Measurements from ENCODE around the gene LDLRAD2. TPM values are rescaled to one million over a fixed set of nuclear protein-coding genes. Genes with fewer than 3 reads are reported as not detected.
A peak's percentile ranks its signal among the peaks of the same experiment; 100 is the strongest.

LDLRAD2 gene
- total and polyA plus RNA-seq, 5 experiments from 2014 or later, result not detected

DNA sequence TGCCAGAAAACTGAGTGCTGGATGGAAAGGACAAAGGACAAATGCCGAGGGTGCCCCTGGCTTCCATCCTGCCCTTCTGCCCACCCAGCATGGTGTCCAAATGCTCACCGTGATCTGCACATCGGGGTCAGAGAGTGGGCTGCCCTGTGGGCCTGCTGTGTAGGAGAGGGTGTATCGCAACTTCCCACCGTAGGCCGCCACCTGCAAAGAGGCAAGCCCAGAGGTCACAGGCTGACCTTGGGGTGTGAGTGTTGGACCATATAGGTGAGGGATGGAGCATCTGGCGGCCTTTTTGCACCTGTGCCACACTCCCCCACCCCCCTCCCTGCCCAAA lies 53.5 kb downstream of the LDLRAD2 start:
- H3K4me3 Mint-ChIP-seq, result no peak overlapping the region
- no peak overlapping the region for H3K27ac Mint-ChIP-seq

DNA sequence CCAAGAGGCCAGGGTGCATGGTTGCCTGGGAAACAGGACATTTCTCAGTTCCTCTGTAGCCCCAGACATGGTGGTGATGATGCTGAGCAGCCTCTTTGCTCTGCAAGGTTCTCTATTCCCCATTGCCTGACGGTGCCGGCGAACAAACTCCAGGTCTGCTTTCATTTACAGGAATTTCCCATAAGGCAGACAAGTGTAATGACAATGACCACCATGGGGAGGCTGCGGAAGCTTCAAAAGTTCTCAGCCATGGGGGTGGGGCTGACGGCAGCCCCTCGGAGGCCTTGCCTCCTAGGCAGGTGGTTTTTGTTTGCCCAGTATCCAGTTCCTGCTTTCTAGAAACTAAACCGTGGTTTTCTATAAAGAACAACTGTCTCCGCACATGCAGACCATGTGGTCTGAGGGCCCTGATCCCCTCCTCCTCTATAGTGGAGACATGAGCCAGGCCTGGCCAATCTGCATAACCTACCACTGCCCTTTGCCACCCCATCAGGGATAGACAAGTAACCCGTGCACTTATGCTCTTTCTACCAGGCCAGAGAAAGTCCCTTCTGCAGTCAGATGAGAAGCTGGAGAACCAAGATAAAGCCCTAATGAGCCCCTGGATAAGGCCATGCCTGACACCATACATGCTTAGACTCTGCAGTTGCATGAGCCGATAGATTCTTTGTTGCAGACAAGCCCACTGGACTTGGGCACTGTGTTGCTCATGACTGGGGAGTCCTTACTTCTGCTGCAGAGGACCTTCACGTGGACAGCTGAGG lies 54.1 kb downstream of the LDLRAD2 start:
- no peak for DNase-seq
- POLR2A ChIA-PET, result no interaction called here
- no peaks in the 10 kb centered on the region for H3K27me3 Mint-ChIP-seq
- H3K36me3 Mint-ChIP-seq, result peaks cover 0 to 11% (median 5%) of the 10 kb centered on the region in 3 donors
- H3K27ac Mint-ChIP-seq, result peak overlapping the region in 4 of 10 donors; percentile 15 to 40 (median 33)
- H3K4me3 Mint-ChIP-seq, result no peak overlapping the region
- peaks cover 0 to 12% (median 1%) of the 10 kb centered on the region in 4 donors for H3K4me1 Mint-ChIP-seq
- no peak for ATAC-seq
- H3K9me3 Mint-ChIP-seq, result no peaks in the 10 kb centered on the region

More for the DNA sequence above, 53.5 kb downstream of the LDLRAD2 start:
- H3K4me1 Mint-ChIP-seq, result peaks cover 0 to 12% (median 1%) of the 10 kb centered on the region in 4 donors
- POLR2A ChIA-PET, result no interaction called here
- H3K36me3 Mint-ChIP-seq, result peaks cover 0 to 16% (median 5%) of the 10 kb centered on the region in 3 donors
- no peaks in the 10 kb centered on the region for H3K27me3 Mint-ChIP-seq
- DNase-seq, result no peak
- no peaks in the 10 kb centered on the region for H3K9me3 Mint-ChIP-seq
- ATAC-seq, result no peak

- ATAC-seq, result no peak
These were observed 54.6 kb downstream of the LDLRAD2 start for GRCh38 chr1:21866707-21867043.

DNA sequence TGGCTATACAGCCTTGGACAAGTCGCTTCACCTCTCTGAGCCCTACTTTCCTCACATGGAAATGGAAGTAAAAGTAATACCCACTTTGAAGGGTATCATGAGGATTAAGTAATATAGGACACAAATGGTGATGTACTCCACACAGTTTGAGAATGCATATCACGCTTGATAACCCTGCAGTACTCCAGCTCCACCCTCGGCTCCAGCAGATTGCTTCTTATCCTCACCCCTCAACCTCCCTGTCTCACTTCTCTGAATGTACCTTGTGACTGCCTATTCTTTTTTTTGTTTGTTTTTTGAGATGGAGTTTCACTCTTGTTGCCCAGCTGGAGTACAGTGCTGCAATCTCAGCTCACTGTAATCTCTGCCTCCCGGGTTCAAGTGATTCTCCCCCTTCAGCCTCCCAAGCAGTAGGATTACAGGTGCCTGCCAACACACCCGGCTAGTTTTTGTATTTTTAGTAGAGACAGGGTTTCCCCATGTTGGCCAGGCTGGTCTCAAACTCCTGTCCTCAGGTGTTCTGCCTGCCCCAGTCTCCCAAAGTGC lies 55.5 kb downstream of the LDLRAD2 start:
- no peaks in the 10 kb centered on the region for H3K27me3 Mint-ChIP-seq
- no peaks in the 10 kb centered on the region for H3K9me3 Mint-ChIP-seq
- DNase-seq, result no peak
- H3K4me3 Mint-ChIP-seq, result no peak overlapping the region
- H3K36me3 Mint-ChIP-seq, result peaks cover 0 to 2% (median 0%) of the 10 kb centered on the region in 3 donors
- peaks cover 0 to 12% (median 4%) of the 10 kb centered on the region in 4 donors for H3K4me1 Mint-ChIP-seq
- peak overlapping the region in 1 of 10 donors; percentile 85 for H3K27ac Mint-ChIP-seq
- no peak for ATAC-seq
- POLR2A ChIA-PET, result no interaction called here

More at GRCh38 chr1:21866707-21867043, 54.6 kb downstream of the LDLRAD2 start:
- Mint-ChIP-seq H3K36me3 (peaks cover 0 to 6% (median 5%) of the 10 kb centered on the region in 3 donors), H3K27ac (peak overlapping the region in 2 of 10 donors; percentile 32 to 40), H3K9me3 (no peaks in the 10 kb centered on the region), H3K4me1 (peaks cover 0 to 12% (median 1%) of the 10 kb centered on the region in 4 donors), H3K4me3 (no peak overlapping the region), H3K27me3 (no peaks in the 10 kb centered on the region)
- DNase-seq, result no peak
- POLR2A ChIA-PET, result no interaction called here

DNA sequence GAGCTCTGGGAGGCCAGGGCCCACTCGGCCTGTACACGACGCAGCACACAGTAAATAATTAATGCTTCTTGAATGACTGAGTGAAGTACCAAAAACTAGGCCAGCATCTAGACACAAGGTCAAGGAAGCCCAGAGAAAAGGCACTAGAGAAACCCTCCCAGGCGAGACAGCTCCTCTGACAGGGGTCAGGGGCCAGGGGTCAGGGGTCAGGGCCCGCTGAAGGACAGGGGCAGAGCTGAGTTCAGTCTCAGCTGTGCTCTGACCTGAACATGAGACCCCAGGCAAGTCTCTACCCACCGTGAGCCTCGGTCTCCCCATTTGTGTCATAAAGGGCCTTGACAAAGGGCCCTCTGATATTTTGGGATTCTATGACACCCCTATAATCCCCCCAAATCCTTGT lies 56.4 kb downstream of the LDLRAD2 start:
- POLR2A ChIA-PET, result no interaction called here
- Mint-ChIP-seq H3K9me3 (no peaks in the 10 kb centered on the region), H3K27me3 (no peaks in the 10 kb centered on the region), H3K27ac (peak overlapping the region in 1 of 10 donors; percentile 4), H3K36me3 (peaks cover 0 to 2% (median 0%) of the 10 kb centered on the region in 3 donors), H3K4me3 (no peak overlapping the region), H3K4me1 (peaks cover 0 to 12% (median 4%) of the 10 kb centered on the region in 4 donors)
- ATAC-seq (no peak), DNase-seq (no peak)

- DNase-seq, result no peak
- POLR2A ChIA-PET, result no interaction called here
- H3K27ac Mint-ChIP-seq, result peak overlapping the region in 1 of 10 donors; percentile 79
- peaks cover 0 to 2% (median 0%) of the 10 kb centered on the region in 3 donors for H3K36me3 Mint-ChIP-seq
- H3K9me3 Mint-ChIP-seq, result no peaks in the 10 kb centered on the region
- H3K4me3 Mint-ChIP-seq, result no peak overlapping the region
- no peaks in the 10 kb centered on the region for H3K27me3 Mint-ChIP-seq
- no peak for ATAC-seq
- peaks cover 0 to 12% (median 4%) of the 10 kb centered on the region in 4 donors for H3K4me1 Mint-ChIP-seq
These were observed 56.9 kb downstream of the LDLRAD2 start for GRCh38 chr1:21868941-21869454.

DNA sequence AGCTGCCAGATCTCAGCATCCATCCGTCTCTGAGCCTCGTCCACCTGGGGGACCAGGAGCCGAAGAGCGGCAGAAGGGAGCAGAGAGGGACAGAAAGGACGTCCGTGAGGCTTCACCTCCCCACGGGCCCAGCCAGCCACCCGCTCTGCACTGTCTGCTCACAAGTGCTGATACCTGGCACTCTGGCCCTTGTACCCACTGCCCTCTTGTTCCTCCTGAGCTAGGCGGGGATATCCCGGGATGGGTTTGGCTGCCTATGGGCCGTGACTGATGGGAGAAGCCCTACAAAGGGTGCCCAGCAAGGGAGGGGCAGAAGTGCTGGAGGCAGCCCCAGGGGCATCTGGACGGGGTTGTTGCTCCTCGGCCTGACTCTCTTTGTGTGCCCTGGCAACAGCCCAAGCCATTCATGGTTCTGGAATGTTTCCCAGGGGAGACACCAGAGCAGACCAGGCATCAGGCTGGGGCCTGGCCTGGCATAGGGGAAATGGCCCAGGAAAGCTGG lies 57.6 kb downstream of the LDLRAD2 start:
- no peak for ATAC-seq
- no peaks in the 10 kb centered on the region for H3K27me3 Mint-ChIP-seq
- H3K27ac Mint-ChIP-seq, result no peak overlapping the region
- POLR2A ChIA-PET, result no interaction called here
- H3K36me3 Mint-ChIP-seq, result peaks cover 0 to 2% (median 0%) of the 10 kb centered on the region in 3 donors
- H3K4me3 Mint-ChIP-seq, result no peak overlapping the region
- no peaks in the 10 kb centered on the region for H3K9me3 Mint-ChIP-seq
- no peak for DNase-seq
- H3K4me1 Mint-ChIP-seq, result peaks cover 0 to 12% (median 4%) of the 10 kb centered on the region in 4 donors

DNA sequence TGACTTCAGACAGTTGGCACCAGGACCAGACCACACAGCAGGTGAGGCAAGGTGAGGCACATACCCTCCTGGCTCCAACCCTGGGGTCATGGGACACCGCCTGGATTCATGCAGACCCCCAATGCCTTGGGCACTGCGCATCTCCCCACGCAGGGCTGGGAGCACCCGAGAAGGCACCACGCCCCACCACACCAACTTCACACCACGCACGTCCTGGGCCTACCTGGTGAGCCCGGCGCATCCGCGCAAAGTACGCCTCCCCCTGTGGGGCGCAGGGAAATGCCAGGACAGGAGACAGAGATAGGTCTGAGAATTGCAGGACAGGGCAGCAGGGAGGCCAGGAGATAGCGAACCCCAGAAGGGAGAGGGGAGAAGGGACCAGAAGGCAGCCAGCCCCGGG lies 58.5 kb downstream of the LDLRAD2 start:
- DNase-seq, result no peak
- Mint-ChIP-seq H3K27ac (no peak overlapping the region), H3K9me3 (no peaks in the 10 kb centered on the region), H3K4me1 (peaks cover 0 to 12% (median 4%) of the 10 kb centered on the region in 4 donors), H3K4me3 (no peak overlapping the region), H3K27me3 (no peaks in the 10 kb centered on the region), H3K36me3 (peaks cover 0 to 2% (median 0%) of the 10 kb centered on the region in 3 donors)
- no peak for ATAC-seq
- POLR2A ChIA-PET, result no interaction called here

DNA sequence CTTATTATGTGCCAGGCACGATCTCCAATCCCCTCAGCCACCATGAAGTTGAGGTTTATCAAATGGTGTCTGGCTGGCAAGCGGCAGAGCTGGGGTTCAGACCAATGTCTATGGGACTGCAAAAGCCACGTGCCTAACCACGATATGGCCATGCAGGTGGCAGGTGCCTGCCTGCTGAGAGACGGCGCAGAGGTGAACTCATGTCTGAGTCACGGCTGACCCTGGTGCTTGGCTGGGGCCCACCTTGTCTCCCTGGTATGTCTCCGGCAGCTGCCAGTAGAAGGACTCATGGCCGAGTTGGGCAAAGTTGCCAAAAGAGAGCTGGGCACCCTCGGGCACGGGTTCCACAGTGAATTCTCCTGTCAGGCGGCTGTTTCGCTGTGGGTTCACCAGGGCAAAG lies 59.9 kb downstream of the LDLRAD2 start:
- H3K9me3 Mint-ChIP-seq, result no peaks in the 10 kb centered on the region
- no peak overlapping the region for H3K4me3 Mint-ChIP-seq
- no peak for DNase-seq
- no peaks in the 10 kb centered on the region for H3K27me3 Mint-ChIP-seq
- H3K4me1 Mint-ChIP-seq, result peaks cover 0 to 6% (median 2%) of the 10 kb centered on the region in 4 donors
- peaks cover 0 to 2% (median 0%) of the 10 kb centered on the region in 3 donors for H3K36me3 Mint-ChIP-seq
- no peak overlapping the region for H3K27ac Mint-ChIP-seq
- ATAC-seq, result no peak
- POLR2A ChIA-PET, result no interaction called here

DNA sequence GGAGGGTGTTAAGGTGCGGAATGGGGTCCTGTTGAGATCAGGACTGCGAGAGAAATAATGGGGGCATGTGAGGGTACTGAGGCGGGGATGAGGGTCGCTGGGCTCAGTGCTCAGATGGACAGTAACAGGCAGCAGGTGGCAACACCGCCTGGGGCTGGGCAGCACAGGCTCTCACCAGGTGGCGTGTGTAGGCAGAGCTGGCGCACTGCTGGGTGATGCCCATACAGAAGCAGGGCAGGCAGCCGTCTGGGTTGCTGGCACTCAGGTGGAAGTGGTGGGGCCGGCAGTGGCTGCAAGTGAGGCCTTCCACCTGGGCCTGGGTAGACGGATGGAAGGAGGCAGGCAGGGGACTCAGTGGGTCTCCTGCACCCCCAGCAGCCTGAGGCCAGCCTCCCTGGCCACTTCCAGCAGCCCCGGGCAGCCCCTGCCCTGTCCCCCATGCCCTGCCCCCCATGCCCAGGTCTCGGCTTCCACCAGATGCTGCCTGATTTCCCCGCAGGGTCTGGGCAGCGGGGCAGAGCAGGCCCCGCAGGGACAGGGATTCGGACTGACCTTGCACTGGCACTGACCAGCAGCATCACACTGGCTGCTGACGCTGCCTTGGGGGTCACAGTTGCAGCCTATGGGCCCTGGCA lies 60.5 kb downstream of the LDLRAD2 start:
- no peak for ATAC-seq
- H3K27me3 Mint-ChIP-seq, result no peaks in the 10 kb centered on the region
- H3K9me3 Mint-ChIP-seq, result no peaks in the 10 kb centered on the region
- no peak for DNase-seq
- peaks cover 0 to 6% (median under 1%) of the 10 kb centered on the region in 4 donors for H3K4me1 Mint-ChIP-seq
- H3K36me3 Mint-ChIP-seq, result peaks cover 0 to 4% (median 0%) of the 10 kb centered on the region in 3 donors
- POLR2A ChIA-PET, result no interaction called here
- no peak overlapping the region for H3K27ac Mint-ChIP-seq
- H3K4me3 Mint-ChIP-seq, result no peak overlapping the region

GRCh38 chr1:21873174-21873573 lies 61.1 kb downstream of the LDLRAD2 start:
- Mint-ChIP-seq H3K36me3 (peaks cover 0 to 4% (median 0%) of the 10 kb centered on the region in 3 donors), H3K9me3 (no peaks in the 10 kb centered on the region), H3K4me1 (peaks cover 0 to 6% (median 0%) of the 10 kb centered on the region in 4 donors), H3K27ac (no peak overlapping the region), H3K27me3 (no peaks in the 10 kb centered on the region), H3K4me3 (no peak overlapping the region)
- ATAC-seq (no peak), DNase-seq (no peak)
- POLR2A ChIA-PET, result no interaction called here

DNA sequence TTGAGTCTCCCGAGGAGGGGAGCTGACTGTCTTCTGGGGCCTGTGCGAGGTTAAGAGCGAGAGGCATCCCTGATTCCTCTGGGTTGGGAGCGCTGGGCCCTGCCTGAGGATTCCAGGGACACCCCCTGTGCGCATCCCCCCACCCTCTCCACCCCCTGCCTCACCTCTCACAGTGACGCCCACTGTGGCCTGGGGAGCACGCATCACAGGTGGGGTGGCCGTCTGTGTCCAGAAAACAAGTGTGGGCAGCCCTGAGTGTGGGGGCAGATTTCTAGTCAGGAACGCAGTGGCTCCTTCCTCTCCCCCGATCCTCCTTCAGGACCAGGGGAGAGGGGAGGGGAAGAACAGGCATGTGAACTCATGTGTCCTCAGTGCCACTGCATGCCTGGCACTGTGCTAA lies 61.7 kb downstream of the LDLRAD2 start:
- H3K4me1 Mint-ChIP-seq, result peaks cover 0 to 6% (median 0%) of the 10 kb centered on the region in 4 donors
- peaks cover 0 to 4% (median 0%) of the 10 kb centered on the region in 3 donors for H3K36me3 Mint-ChIP-seq
- no peaks in the 10 kb centered on the region for H3K27me3 Mint-ChIP-seq
- H3K9me3 Mint-ChIP-seq, result no peaks in the 10 kb centered on the region
- POLR2A ChIA-PET, result no interaction called here
- ATAC-seq (no peak), DNase-seq (no peak)
- H3K4me3 Mint-ChIP-seq, result no peak overlapping the region
- H3K27ac Mint-ChIP-seq, result no peak overlapping the region

- Mint-ChIP-seq H3K27ac (no peak overlapping the region), H3K4me3 (no peak overlapping the region), H3K4me1 (peaks cover 0 to 6% (median 0%) of the 10 kb centered on the region in 4 donors), H3K36me3 (peaks cover 0 to 4% (median 0%) of the 10 kb centered on the region in 3 donors), H3K9me3 (no peaks in the 10 kb centered on the region), H3K27me3 (no peaks in the 10 kb centered on the region)
- ATAC-seq (no peak), DNase-seq (no peak)
- POLR2A ChIA-PET, result no interaction called here
These were observed 62.3 kb downstream of the LDLRAD2 start for GRCh38 chr1:21874328-21874727.
